ENCODE data around the gene WSB2. TPM values are rescaled to one million over a fixed set of nuclear protein-coding genes. Genes with fewer than 3 reads are reported as not detected.
A peak's percentile ranks its signal among the peaks of the same experiment; 100 is the strongest.
"Not testable (repeated sequence)": the region's sequence is repeated elsewhere in the genome, so short reads cannot be mapped to it uniquely, and the experiment has no call there.

Gene WSB2
- total RNA-seq, result 17.8 TPM

GRCh38 chr12:118061011-118061872, at the start of gene WSB2:
Gene WSB2, minus strand, starts transcription at chr12:118061179. Its CDS starts 131 bp downstream, at chr12:118061048.
- DNase-seq (ENCODE audit: low read depth in 2 of 3, low spot score in 2 of 3), result peak in 2 of 3 donors; percentile 41 to 45

GRCh38 chr12:118109088-118109487, 48.1 kb upstream of the WSB2 start:
- DNase-seq (ENCODE audit: low read depth in 2 of 3, low spot score in 2 of 3), result no peak

- DNase-seq (ENCODE audit: low read depth in 2 of 3, low spot score in 2 of 3), result no peak
These were observed 46.7 kb upstream of the WSB2 start for GRCh38 chr12:118107694-118108093.

GRCh38 chr12:118107011-118107410, 46.0 kb upstream of the WSB2 start:
- DNase-seq (ENCODE audit: low read depth in 2 of 3, low spot score in 2 of 3), result no peak

- DNase-seq (ENCODE audit: low read depth in 2 of 3, low spot score in 2 of 3), result peak in 2 of 3 donors; percentile 33 to 51
These were observed 42.8 kb upstream of the WSB2 start, which contains the start of gene VSIG10 for GRCh38 chr12:118103601-118104382. Gene VSIG10, minus strand, starts transcription at chr12:118104011. Its CDS starts 340 bp downstream, at chr12:118103671.

- peak in 1 of 3 donors; percentile 16 for DNase-seq (ENCODE audit: low read depth in 2 of 3, low spot score in 2 of 3)
These were observed 42.2 kb upstream of the WSB2 start for GRCh38 chr12:118103201-118103600.

GRCh38 chr12:118102609-118103008, 41.6 kb upstream of the WSB2 start:
- no peak for DNase-seq (ENCODE audit: low read depth in 2 of 3, low spot score in 2 of 3)

GRCh38 chr12:118102070-118102469, 41.1 kb upstream of the WSB2 start:
- DNase-seq (ENCODE audit: low read depth in 2 of 3, low spot score in 2 of 3), result no peak

- no peak for DNase-seq (ENCODE audit: low read depth in 2 of 3, low spot score in 2 of 3)
These were observed 40.1 kb upstream of the WSB2 start for GRCh38 chr12:118101051-118101450.

- no peak for DNase-seq (ENCODE audit: low read depth in 2 of 3, low spot score in 2 of 3)
These were observed 38.1 kb upstream of the WSB2 start for GRCh38 chr12:118098911-118099671.

- DNase-seq (ENCODE audit: low read depth in 2 of 3, low spot score in 2 of 3), result no peak
These were observed 37.4 kb upstream of the WSB2 start for GRCh38 chr12:118098401-118098800.

- DNase-seq (ENCODE audit: low read depth in 2 of 3, low spot score in 2 of 3), result no peak
These were observed 33.1 kb upstream of the WSB2 start for GRCh38 chr12:118094039-118094438.

GRCh38 chr12:118089782-118090181, 28.8 kb upstream of the WSB2 start:
- DNase-seq (ENCODE audit: low read depth in 2 of 3, low spot score in 2 of 3), result no peak

GRCh38 chr12:118082161-118082560, 21.2 kb upstream of the WSB2 start:
- no peak for DNase-seq (ENCODE audit: low read depth in 2 of 3, low spot score in 2 of 3)

- not testable (repeated sequence) for DNase-seq (ENCODE audit: low read depth in 2 of 3, low spot score in 2 of 3)
These were observed 20.5 kb upstream of the WSB2 start for GRCh38 chr12:118081521-118081920.

- DNase-seq (ENCODE audit: low read depth in 2 of 3, low spot score in 2 of 3), result no peak
These were observed 12.8 kb upstream of the WSB2 start for GRCh38 chr12:118073768-118074167.

GRCh38 chr12:118070650-118071049, 9.7 kb upstream of the WSB2 start:
- DNase-seq (ENCODE audit: low read depth in 2 of 3, low spot score in 2 of 3), result no peak

GRCh38 chr12:118068445-118068844, 7.5 kb upstream of the WSB2 start:
- DNase-seq (ENCODE audit: low read depth in 2 of 3, low spot score in 2 of 3), result no peak

GRCh38 chr12:118065380-118065779, 4.4 kb upstream of the WSB2 start:
- DNase-seq (ENCODE audit: low read depth in 2 of 3, low spot score in 2 of 3), result peak in 1 of 3 donors; percentile 28

- DNase-seq (ENCODE audit: low read depth in 2 of 3, low spot score in 2 of 3), result peak in 2 of 3 donors; percentile 33 to 60
These were observed 3.6 kb upstream of the WSB2 start for GRCh38 chr12:118064608-118065007.

Data from hematopoietic multipotent progenitor cell (in vitro differentiated cells).